ENCODE results near the gene HIVEP3.

Gene HIVEP3

DNA sequence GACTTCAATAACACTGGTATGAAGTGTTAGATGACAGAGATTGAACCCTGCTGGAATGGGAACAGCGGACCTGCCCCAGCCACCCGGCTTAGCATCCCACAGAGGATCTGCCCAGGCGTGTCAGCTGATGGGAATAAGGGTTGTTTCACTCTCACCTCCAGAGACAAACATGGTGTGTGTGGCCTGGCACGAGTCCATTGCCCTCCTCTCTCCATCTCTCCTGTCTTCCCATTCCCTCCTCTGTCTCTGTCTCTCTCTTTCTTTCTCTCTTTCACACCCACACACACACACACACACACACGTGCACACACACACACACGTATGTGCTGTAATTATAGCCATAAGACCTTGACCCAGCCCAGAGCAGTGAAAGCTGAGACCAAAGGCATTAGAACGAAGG lies 200.2 kb downstream of the HIVEP3 start:
- Histone ChIP-seq H3K9me3 (ENCODE audit: low read length) (no peaks in the 10 kb centered on the region), H3K27ac (ENCODE audit: low read depth, low read length) (no peak overlapping the region)

DNA sequence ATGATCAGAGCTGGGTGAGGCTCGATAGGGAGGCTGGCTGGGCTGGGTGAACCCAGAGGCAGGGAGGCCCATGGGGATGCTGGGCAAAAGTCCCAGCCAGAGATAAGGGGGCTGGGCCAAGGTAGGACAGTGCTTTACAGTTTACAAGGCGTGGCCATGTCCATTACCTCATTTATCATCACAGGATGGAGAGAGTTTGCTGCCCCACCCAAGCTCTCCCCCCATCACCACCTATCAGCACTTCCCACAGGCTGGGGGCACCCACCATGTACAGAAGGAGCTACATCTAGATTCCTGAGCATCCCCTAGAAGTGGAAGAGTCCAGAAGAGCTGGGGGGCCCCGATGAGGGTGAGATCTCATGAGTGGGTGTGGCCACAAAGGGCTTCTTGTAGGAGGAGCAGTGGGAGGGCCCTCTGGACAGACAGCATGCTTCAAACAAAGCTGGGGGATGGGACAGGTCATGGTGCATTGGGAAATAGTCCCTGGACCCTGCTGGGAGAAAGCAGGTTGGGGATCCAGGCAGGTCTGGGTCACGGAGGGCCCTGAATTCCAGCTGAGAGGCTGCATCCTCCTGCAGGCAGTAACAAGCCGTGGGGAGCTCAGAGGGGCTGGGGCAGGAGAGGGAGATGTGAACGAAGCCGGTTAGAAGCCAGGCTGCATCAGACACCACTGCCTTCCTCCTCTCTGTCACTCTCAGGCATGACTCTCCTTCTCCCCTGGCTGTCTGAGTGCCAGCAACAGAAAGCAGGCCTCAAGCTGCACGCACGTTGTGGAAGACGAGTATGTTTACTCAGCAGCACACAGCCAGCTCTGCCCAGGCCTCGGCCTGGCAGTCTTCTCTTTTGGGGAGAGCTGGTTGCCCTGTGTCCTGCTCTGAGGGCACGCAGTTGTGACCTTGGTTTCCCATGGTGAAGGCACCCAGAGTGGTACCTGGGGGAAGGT lies 202.3 kb downstream of the HIVEP3 start:
- H3K4me3 ChIP-seq (ENCODE audit: low read depth in 1 of 2, low read length in 2 of 2): no peak overlapping the region
- no peak overlapping the region for H3K27ac ChIP-seq (ENCODE audit: low read depth, low read length)
- H3K36me3 ChIP-seq (ENCODE audit: insufficient read depth, low read length): no peaks in the 10 kb centered on the region
- no peak overlapping the region for H3K9ac ChIP-seq (ENCODE audit: low read length)
- no peaks in the 10 kb centered on the region for H3K27me3 ChIP-seq (ENCODE audit: control insufficient read depth in 1 of 2, insufficient read depth in 2 of 2, low read length in 2 of 2)
- H3K4me1 ChIP-seq (ENCODE audit: insufficient read depth, low read length): no peaks in the 10 kb centered on the region
- H3K9me3 ChIP-seq (ENCODE audit: low read length): no peaks in the 10 kb centered on the region

More for the DNA sequence above, 200.2 kb downstream of the HIVEP3 start:
- H3K4me3 ChIP-seq (ENCODE audit: low read depth in 1 of 2, low read length in 2 of 2): no peak overlapping the region
- H3K9ac ChIP-seq (ENCODE audit: low read length): no peak overlapping the region
- no peaks in the 10 kb centered on the region for H3K4me1 ChIP-seq (ENCODE audit: insufficient read depth, low read length)
- H3K27me3 ChIP-seq (ENCODE audit: control insufficient read depth in 1 of 2, insufficient read depth in 2 of 2, low read length in 2 of 2): no peaks in the 10 kb centered on the region
- H3K36me3 ChIP-seq (ENCODE audit: insufficient read depth, low read length): no peaks in the 10 kb centered on the region

DNA sequence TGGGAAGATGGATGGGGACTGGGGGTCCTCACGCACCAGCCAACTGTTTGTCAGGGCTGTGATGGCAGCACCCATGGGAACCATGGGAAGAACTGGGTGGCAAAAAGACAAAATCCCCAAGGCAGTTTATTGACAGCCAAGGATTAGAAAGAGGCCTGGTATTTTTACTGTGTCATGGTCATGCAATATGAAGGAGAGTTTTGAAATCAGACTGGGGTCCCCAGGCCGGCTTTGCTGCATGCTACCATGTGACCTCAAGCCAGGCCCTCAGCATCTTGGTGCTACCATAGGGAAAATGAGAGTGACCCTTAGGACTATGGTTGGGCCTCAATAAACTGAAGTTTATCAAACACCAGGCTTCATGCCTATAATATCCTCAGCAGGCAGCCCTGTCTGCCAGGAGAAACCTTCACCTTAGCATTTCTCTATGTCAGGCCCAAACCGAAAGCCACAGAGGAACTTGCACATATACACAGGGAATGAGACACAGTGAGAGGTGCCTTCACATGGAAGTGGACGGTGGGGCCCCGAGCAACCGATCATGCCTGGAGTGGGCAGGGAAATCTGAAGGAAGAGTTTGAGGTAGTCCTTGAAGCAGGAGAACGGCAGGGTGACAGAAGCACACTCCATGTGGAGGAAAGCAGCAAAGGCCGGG lies 203.2 kb downstream of the HIVEP3 start:
- no peaks in the 10 kb centered on the region for H3K27me3 ChIP-seq (ENCODE audit: control insufficient read depth in 1 of 2, insufficient read depth in 2 of 2, low read length in 2 of 2)
- no peaks in the 10 kb centered on the region for H3K4me1 ChIP-seq (ENCODE audit: insufficient read depth, low read length)
- no peaks in the 10 kb centered on the region for H3K9me3 ChIP-seq (ENCODE audit: low read length)
- no peak overlapping the region for H3K4me3 ChIP-seq (ENCODE audit: low read depth in 1 of 2, low read length in 2 of 2)
- H3K36me3 ChIP-seq (ENCODE audit: insufficient read depth, low read length): no peaks in the 10 kb centered on the region
- no peak overlapping the region for H3K9ac ChIP-seq (ENCODE audit: low read length)
- no peak overlapping the region for H3K27ac ChIP-seq (ENCODE audit: low read depth, low read length)

DNA sequence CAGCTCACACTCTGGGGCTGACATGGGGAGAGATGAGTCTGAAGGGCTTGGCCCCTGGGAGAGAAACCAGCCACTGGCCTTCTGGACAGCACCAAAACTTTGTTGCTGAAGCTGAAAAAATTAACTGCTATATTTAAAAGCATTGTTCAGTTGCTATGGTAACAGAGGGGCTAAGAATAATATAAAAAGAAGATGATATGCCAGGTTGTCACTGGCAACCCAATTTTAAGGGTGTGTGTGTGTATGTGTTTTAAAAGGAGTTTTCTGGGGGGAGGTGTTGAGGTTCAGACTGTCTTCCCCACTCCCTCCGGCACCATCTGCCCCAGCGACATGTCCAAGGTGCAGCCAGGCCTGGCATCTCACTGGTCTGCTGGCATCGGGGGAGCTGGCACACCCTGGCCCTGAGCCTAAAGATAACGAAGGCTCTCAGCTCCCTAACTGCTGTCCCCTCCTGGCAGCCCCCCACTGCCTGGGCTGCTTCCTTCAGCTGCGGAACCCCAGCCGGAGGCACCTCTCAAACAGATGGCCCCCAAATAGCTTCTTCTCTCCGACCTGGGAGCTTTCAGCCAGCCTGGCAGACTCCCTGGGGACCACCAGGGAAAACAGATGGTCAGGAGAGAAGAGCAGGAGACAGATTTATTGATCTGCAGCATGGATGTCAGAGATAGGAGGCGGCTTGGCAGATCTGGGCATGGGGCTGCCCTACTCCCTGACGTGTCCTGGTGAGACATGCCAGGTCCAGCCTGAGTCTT lies 203.9 kb downstream of the HIVEP3 start:
- Histone ChIP-seq H3K4me1 (ENCODE audit: insufficient read depth, low read length) (no peaks in the 10 kb centered on the region), H3K27ac (ENCODE audit: low read depth, low read length) (no peak overlapping the region), H3K4me3 (ENCODE audit: low read depth in 1 of 2, low read length in 2 of 2) (no peak overlapping the region), H3K9ac (ENCODE audit: low read length) (no peak overlapping the region), H3K9me3 (ENCODE audit: low read length) (no peaks in the 10 kb centered on the region), H3K27me3 (ENCODE audit: control insufficient read depth in 1 of 2, insufficient read depth in 2 of 2, low read length in 2 of 2) (no peaks in the 10 kb centered on the region), H3K36me3 (ENCODE audit: insufficient read depth, low read length) (no peaks in the 10 kb centered on the region)

DNA sequence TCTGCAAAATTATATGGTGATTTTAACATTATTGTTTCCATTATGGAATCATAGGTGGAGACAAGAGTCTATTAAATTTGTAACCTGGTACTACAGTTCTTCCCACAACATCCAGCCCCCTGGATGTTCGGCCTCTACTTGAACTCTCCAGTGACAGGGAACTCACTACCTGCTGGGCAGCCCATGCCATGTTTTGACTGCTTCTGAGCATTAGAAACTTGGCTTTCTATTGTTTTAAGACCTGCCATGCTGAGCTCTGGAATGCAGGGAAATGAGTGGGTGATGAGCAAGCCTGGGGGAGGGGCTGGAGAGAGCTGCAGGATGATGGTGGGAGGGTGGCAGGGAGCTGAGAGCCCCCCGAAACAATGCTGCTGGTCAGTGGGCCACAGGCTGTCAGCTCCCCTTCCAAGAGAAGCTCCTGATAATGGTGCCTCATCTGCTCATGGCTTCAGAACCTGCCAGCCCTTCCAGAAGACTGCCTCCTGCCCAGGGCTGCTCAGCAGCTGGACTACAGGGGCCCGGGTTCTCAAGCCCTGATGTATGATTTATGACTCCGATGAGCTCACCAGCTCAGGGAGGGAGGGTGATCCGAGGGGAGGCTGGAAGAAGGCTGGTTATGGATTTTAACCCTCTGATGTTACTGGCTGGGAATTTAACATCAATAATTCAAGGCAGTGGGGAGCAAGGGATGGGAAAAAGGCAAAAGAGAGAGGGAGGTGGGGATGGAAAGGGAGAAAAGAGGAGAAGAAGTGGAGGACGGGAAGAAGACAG lies 205.0 kb downstream of the HIVEP3 start:
- no peak overlapping the region for H3K27ac ChIP-seq (ENCODE audit: low read depth, low read length)
- H3K36me3 ChIP-seq (ENCODE audit: insufficient read depth, low read length): no peaks in the 10 kb centered on the region
- no peaks in the 10 kb centered on the region for H3K9me3 ChIP-seq (ENCODE audit: low read length)
- no peaks in the 10 kb centered on the region for H3K27me3 ChIP-seq (ENCODE audit: control insufficient read depth in 1 of 2, insufficient read depth in 2 of 2, low read length in 2 of 2)
- H3K9ac ChIP-seq (ENCODE audit: low read length): no peak overlapping the region
- no peaks in the 10 kb centered on the region for H3K4me1 ChIP-seq (ENCODE audit: insufficient read depth, low read length)
- H3K4me3 ChIP-seq (ENCODE audit: low read depth in 1 of 2, low read length in 2 of 2): no peak overlapping the region

DNA sequence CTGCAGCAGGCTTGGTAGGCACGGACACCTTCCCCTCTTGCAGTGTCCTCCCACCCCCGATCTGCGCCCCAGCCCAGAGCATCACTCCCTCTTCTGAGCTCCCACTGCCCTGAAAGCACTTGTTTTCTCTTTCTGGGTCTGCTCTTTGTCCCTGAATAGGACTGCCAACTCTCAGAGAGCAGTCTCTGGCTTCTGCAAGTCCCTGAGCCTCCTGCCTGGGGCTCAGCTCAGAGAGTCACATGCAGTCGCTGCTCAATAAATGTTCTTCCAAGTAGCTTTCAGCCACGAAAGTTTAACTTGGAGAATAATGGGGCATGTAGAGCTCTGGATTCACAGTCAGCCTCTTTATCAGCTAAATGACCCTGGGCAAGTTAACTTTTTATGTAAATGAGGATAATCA lies 205.6 kb downstream of the HIVEP3 start:
- H3K4me3 ChIP-seq (ENCODE audit: low read depth in 1 of 2, low read length in 2 of 2): no peak overlapping the region
- H3K36me3 ChIP-seq (ENCODE audit: insufficient read depth, low read length): no peaks in the 10 kb centered on the region
- H3K9ac ChIP-seq (ENCODE audit: low read length): no peak overlapping the region
- H3K9me3 ChIP-seq (ENCODE audit: low read length): no peaks in the 10 kb centered on the region
- H3K4me1 ChIP-seq (ENCODE audit: insufficient read depth, low read length): no peaks in the 10 kb centered on the region
- no peak overlapping the region for H3K27ac ChIP-seq (ENCODE audit: low read depth, low read length)
- H3K27me3 ChIP-seq (ENCODE audit: control insufficient read depth in 1 of 2, insufficient read depth in 2 of 2, low read length in 2 of 2): no peaks in the 10 kb centered on the region

DNA sequence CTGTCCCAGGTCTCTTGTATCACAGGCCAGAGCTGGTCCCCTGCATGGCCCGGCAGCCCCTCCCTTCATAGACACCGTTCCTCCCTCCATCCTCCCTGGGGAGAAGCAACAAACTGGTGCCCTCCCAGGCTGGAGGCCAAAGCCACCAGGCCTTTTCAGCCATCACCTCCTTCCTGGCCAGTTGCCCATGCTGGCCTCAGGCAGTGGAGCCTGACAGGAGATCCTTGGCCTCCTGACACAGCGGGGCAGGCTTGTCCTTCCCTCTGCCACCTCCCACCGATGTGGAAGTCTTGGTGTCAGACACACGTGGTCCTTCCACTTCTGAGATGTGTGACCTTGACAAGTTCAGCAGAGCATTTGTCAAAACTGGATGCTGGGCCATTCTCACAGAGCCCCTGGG lies 206.0 kb downstream of the HIVEP3 start:
- Histone ChIP-seq H3K27me3 (ENCODE audit: control insufficient read depth in 1 of 2, insufficient read depth in 2 of 2, low read length in 2 of 2) (no peaks in the 10 kb centered on the region), H3K36me3 (ENCODE audit: insufficient read depth, low read length) (no peaks in the 10 kb centered on the region), H3K9me3 (ENCODE audit: low read length) (no peaks in the 10 kb centered on the region), H3K27ac (ENCODE audit: low read depth, low read length) (no peak overlapping the region), H3K9ac (ENCODE audit: low read length) (no peak overlapping the region), H3K4me1 (ENCODE audit: insufficient read depth, low read length) (no peaks in the 10 kb centered on the region), H3K4me3 (ENCODE audit: low read depth in 1 of 2, low read length in 2 of 2) (no peak overlapping the region)

DNA sequence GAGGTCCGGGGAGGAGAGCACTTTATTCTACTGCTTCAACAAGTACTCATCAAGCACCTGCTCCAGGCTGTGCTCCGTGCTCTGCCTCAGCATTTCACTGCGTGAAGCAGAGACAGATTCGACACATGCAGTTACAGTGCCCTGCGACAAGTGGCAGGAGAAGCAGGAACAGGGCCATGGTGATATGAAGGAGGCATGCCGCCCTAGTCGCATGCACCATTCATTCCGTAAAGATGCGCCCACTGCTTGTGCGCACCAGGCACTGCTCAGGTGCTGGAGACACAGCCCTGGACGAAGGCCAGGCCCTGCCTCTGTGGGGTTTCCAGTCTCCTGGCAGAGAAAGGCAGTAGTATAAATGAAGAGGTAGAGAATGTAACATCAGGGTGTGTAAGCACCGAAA lies 206.6 kb downstream of the HIVEP3 start:
- Histone ChIP-seq H3K4me3 (ENCODE audit: low read depth in 1 of 2, low read length in 2 of 2) (no peak overlapping the region), H3K9ac (ENCODE audit: low read length) (no peak overlapping the region), H3K9me3 (ENCODE audit: low read length) (no peaks in the 10 kb centered on the region), H3K36me3 (ENCODE audit: insufficient read depth, low read length) (no peaks in the 10 kb centered on the region), H3K4me1 (ENCODE audit: insufficient read depth, low read length) (no peaks in the 10 kb centered on the region), H3K27ac (ENCODE audit: low read depth, low read length) (no peak overlapping the region), H3K27me3 (ENCODE audit: control insufficient read depth in 1 of 2, insufficient read depth in 2 of 2, low read length in 2 of 2) (no peaks in the 10 kb centered on the region)

DNA sequence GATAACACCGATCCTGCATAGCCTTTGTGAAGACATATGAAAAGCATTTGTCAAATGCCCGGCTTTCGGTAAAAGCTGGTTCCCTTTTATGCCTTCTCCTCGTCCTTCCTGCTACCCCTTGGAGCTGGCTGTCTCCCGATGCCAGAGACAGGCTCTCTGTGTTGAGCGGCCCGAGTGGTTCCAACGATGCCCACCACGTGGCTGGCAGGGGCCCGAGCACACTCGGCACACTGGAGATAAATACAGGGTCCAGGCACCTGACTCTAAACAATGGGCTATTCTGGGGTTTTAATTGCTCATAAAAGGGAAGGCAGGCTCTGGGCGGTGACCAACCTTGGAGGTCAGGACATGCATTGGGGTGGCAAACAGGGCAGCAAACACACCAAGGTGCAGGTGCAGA lies 207.1 kb downstream of the HIVEP3 start:
- no peaks in the 10 kb centered on the region for H3K27me3 ChIP-seq (ENCODE audit: control insufficient read depth in 1 of 2, insufficient read depth in 2 of 2, low read length in 2 of 2)
- H3K4me1 ChIP-seq (ENCODE audit: insufficient read depth, low read length): no peaks in the 10 kb centered on the region
- no peak overlapping the region for H3K4me3 ChIP-seq (ENCODE audit: low read depth in 1 of 2, low read length in 2 of 2)
- no peaks in the 10 kb centered on the region for H3K9me3 ChIP-seq (ENCODE audit: low read length)
- no peak overlapping the region for H3K9ac ChIP-seq (ENCODE audit: low read length)
- no peak overlapping the region for H3K27ac ChIP-seq (ENCODE audit: low read depth, low read length)
- H3K36me3 ChIP-seq (ENCODE audit: insufficient read depth, low read length): no peaks in the 10 kb centered on the region

GRCh38 chr1:41710980-41711379 lies 207.7 kb downstream of the HIVEP3 start:
- Histone ChIP-seq H3K36me3 (ENCODE audit: insufficient read depth, low read length) (no peaks in the 10 kb centered on the region), H3K27me3 (ENCODE audit: control insufficient read depth in 1 of 2, insufficient read depth in 2 of 2, low read length in 2 of 2) (no peaks in the 10 kb centered on the region), H3K4me3 (ENCODE audit: low read depth in 1 of 2, low read length in 2 of 2) (no peak overlapping the region), H3K27ac (ENCODE audit: low read depth, low read length) (no peak overlapping the region), H3K9me3 (ENCODE audit: low read length) (no peaks in the 10 kb centered on the region), H3K4me1 (ENCODE audit: insufficient read depth, low read length) (no peaks in the 10 kb centered on the region), H3K9ac (ENCODE audit: low read length) (no peak overlapping the region)

- H3K27me3 ChIP-seq (ENCODE audit: control insufficient read depth in 1 of 2, insufficient read depth in 2 of 2, low read length in 2 of 2): no peaks in the 10 kb centered on the region
- no peak overlapping the region for H3K4me3 ChIP-seq (ENCODE audit: low read depth in 1 of 2, low read length in 2 of 2)
- no peaks in the 10 kb centered on the region for H3K9me3 ChIP-seq (ENCODE audit: low read length)
- H3K36me3 ChIP-seq (ENCODE audit: insufficient read depth, low read length): no peaks in the 10 kb centered on the region
- H3K4me1 ChIP-seq (ENCODE audit: insufficient read depth, low read length): no peaks in the 10 kb centered on the region
- no peak overlapping the region for H3K9ac ChIP-seq (ENCODE audit: low read length)
- no peak overlapping the region for H3K27ac ChIP-seq (ENCODE audit: low read depth, low read length)
Measured at GRCh38 chr1:41709873-41710272, 208.8 kb downstream of the HIVEP3 start.
